ENCODE results near the gene TBC1D9.
A peak's percentile ranks its signal among the peaks of the same experiment; 100 is the strongest.
"Not testable (repeated sequence)": the region's sequence is repeated elsewhere in the genome, so short reads cannot be mapped to it uniquely, and the experiment has no call there.

The TBC1D9 gene

GRCh38 chr4:140756319-140757231 is at the start of gene TBC1D9:
TBC1D9 (minus strand) TSS chr4:140756385; CDS start chr4:140756045, 340 bp downstream.
- DNase-seq (ENCODE audit: low spot score): peak; percentile 35

- DNase-seq (ENCODE audit: low spot score): no peak
Measured at GRCh38 chr4:140805293-140805692, 49.1 kb upstream of the TBC1D9 start.

GRCh38 chr4:140802591-140802990 is 46.4 kb upstream of the TBC1D9 start:
- DNase-seq (ENCODE audit: low spot score): no peak

- DNase-seq (ENCODE audit: low spot score): no peak
Measured at GRCh38 chr4:140800666-140801065, 44.5 kb upstream of the TBC1D9 start.

GRCh38 chr4:140799686-140800225 is 43.6 kb upstream of the TBC1D9 start:
- no peak for DNase-seq (ENCODE audit: low spot score)

- no peak for DNase-seq (ENCODE audit: low spot score)
Measured at GRCh38 chr4:140793291-140793690, 37.1 kb upstream of the TBC1D9 start.

- no peak for DNase-seq (ENCODE audit: low spot score)
Measured at GRCh38 chr4:140790765-140791164, 34.6 kb upstream of the TBC1D9 start.

- DNase-seq (ENCODE audit: low spot score): no peak
Measured at GRCh38 chr4:140790171-140790570, 34.0 kb upstream of the TBC1D9 start.

- no peak for DNase-seq (ENCODE audit: low spot score)
Measured at GRCh38 chr4:140789759-140790158, 33.6 kb upstream of the TBC1D9 start.

- DNase-seq (ENCODE audit: low spot score): not testable (repeated sequence)
Measured at GRCh38 chr4:140782787-140783186, 26.6 kb upstream of the TBC1D9 start.

GRCh38 chr4:140781596-140781995 is 25.4 kb upstream of the TBC1D9 start:
- DNase-seq (ENCODE audit: low spot score): no peak

GRCh38 chr4:140777894-140778293 is 21.7 kb upstream of the TBC1D9 start:
- no peak for DNase-seq (ENCODE audit: low spot score)

GRCh38 chr4:140777386-140777785 is 21.2 kb upstream of the TBC1D9 start:
- DNase-seq (ENCODE audit: low spot score): no peak

GRCh38 chr4:140776556-140776955 is 20.4 kb upstream of the TBC1D9 start:
- no peak for DNase-seq (ENCODE audit: low spot score)

GRCh38 chr4:140774956-140775355 is 18.8 kb upstream of the TBC1D9 start:
- no peak for DNase-seq (ENCODE audit: low spot score)

- DNase-seq (ENCODE audit: low spot score): no peak
Measured at GRCh38 chr4:140774510-140774909, 18.3 kb upstream of the TBC1D9 start.

- DNase-seq (ENCODE audit: low spot score): no peak
Measured at GRCh38 chr4:140769209-140769608, 13.0 kb upstream of the TBC1D9 start.

GRCh38 chr4:140764785-140765392 is 8.7 kb upstream of the TBC1D9 start:
- no peak for DNase-seq (ENCODE audit: low spot score)

GRCh38 chr4:140762202-140762601 is 6.0 kb upstream of the TBC1D9 start:
- no peak for DNase-seq (ENCODE audit: low spot score)

GRCh38 chr4:140757232-140757630 is 1.0 kb upstream of the TBC1D9 start:
- DNase-seq (ENCODE audit: low spot score): peak; percentile 43

GRCh38 chr4:140755774-140756318 is 339 bp downstream of the TBC1D9 start:
- DNase-seq (ENCODE audit: low spot score): peak; percentile 64

- DNase-seq (ENCODE audit: low spot score): no peak
Measured at GRCh38 chr4:140754918-140755773, 1.0 kb downstream of the TBC1D9 start.

Data from hepatic stellate cell (primary cell).